ENCODE measurements around the gene E2F3. TPM values are rescaled to one million over a fixed set of nuclear protein-coding genes. Genes with fewer than 3 reads are reported as not detected.
"Not testable (repeated sequence)": the region's sequence is repeated elsewhere in the genome, so short reads cannot be mapped to it uniquely, and the experiment has no call there.

E2F3 gene
- total RNA-seq, 2 experiments from 2014 or later: 29.7 to 30.4 TPM

DNA sequence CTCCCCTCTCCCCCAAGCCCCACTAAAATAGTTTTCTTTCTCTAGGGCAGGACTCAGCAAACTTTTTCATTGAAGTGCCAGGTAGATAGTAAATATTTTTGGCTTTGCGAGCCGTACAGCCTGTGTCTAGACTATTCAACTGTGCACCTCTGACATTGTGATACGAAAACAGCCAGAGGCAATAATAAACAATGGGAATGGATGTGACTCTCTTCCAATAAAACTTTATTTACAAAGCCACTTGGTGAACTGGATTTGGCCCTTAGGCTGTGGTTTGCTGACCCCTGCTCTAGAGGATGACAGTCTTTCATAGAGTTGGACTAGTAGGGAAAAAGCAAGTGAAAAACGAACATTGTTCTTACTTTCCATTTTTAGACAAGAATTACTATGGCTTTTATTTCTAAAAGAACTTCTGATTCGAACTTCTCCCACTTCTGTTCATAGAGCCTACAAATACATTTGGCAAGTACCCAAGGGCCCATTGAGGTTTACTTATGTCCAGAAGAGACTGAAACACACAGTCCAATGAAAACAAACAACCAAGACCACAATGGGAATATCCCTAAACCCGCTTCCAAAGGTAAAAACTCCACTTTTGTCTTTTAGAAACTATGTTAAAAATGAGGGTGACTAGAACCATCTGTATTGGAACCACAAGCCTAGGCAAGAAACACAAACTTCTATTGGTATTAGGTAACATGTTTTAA lies 86.1 kb downstream of the E2F3 start:
- CTCF ChIA-PET: no interaction called here
- POLR2A ChIA-PET: no interaction called here

DNA sequence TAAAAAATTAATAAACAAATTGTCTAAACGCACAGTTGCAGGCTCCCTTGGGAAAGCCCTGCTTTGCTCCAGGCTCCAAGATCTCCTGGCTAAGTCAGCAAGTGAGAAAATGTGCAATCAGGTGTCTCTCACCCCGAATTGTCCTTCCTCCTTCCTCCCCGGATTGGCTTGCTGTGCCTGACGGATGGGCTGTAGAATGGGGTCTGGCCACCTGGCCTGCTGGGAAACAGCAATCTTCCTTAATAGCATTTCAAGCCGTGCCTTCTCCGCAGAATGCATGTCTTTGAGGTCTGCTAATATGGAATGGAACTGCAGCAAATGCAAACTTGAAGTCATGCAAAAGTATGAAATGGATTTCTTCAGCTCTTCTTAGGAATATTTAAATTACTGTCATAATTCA lies 88.9 kb downstream of the E2F3 start:
- POLR2A ChIA-PET: no interaction called here
- CTCF ChIA-PET: no interaction called here

GRCh38 chr6:20492099-20492498 lies 90.4 kb downstream of the E2F3 start:
- CTCF ChIA-PET: no interaction called here
- POLR2A ChIA-PET: no interaction called here

GRCh38 chr6:20497216-20498040 lies 95.7 kb downstream of the E2F3 start:
- ChIA-PET POLR2A (no interaction called here), CTCF (no interaction called here)

GRCh38 chr6:20498041-20498385 lies 96.3 kb downstream of the E2F3 start:
- POLR2A ChIA-PET: no interaction called here
- CTCF ChIA-PET: no interaction called here

GRCh38 chr6:20509212-20509611 lies 107.5 kb downstream of the E2F3 start:
- POLR2A ChIA-PET: no interaction called here
- CTCF ChIA-PET: no interaction called here

GRCh38 chr6:20511852-20512251 lies 110.2 kb downstream of the E2F3 start:
- ChIA-PET CTCF (interaction anchor here (0.6 to 1.2 kb wide), 2 partner anchors 81 to 107 kb away, joined by 3 to 4 read pairs; no protein-coding TSS in a partner anchor), POLR2A (no interaction called here)

GRCh38 chr6:20525208-20525607 lies 123.5 kb downstream of the E2F3 start:
- CTCF ChIA-PET, POLR2A ChIA-PET: not testable (repeated sequence)

- POLR2A ChIA-PET: interaction anchor here (1.3 kb wide), 1 partner anchor 124 kb away, joined by 12 read pairs; no protein-coding TSS in a partner anchor
- CTCF ChIA-PET: interaction anchor here (0.7 to 2.7 kb wide), 5 partner anchors 112 to 240 kb away, joined by 3 to 8 read pairs (median 6); no protein-coding TSS in a partner anchor
Observed at GRCh38 chr6:20529086-20529448, 127.4 kb downstream of the E2F3 start.

- ChIA-PET POLR2A (no interaction called here), CTCF (interaction anchor here (0.7 to 1.3 kb wide), 3 partner anchors 168 to 406 kb away, joined by 3 to 4 read pairs (median 3); no protein-coding TSS in a partner anchor)
Observed at GRCh38 chr6:20532881-20533280, 131.2 kb downstream of the E2F3 start.

DNA sequence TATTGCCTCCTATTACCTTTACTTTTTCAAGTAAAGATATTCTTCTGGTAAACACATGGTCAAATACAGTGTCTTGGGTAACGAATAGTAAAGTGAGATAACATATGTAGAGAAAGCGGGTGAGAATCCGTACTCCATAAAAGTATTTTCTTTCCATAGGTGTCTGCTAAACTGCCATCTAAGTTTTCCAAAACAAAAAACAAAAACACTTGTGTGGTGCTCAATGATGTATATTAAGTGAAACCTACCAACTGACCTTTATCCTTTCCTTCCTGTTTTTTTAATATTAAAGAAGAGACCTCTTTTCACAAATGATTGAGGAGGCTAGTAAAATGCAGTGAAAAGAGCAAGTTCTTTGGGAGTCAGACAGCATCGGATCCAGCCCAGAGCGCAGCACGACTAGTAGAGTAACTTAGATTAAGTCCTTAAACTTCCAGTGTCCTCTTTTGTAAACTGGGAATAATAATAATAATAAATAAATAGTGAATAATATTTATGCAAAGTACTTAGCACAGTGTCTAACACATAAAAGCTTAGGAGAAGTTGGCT lies 132.1 kb downstream of the E2F3 start:
- CTCF ChIA-PET: interaction anchor here (0.7 to 1.3 kb wide), 3 partner anchors 130 to 445 kb away, joined by 3 to 9 read pairs (median 4); no protein-coding TSS in a partner anchor

GRCh38 chr6:20534295-20535262 lies 132.9 kb downstream of the E2F3 start, which contains the start of gene CDKAL1:
Gene CDKAL1 (plus strand): TSS chr6:20534457. CDS start chr6:20546351, 11,894 bp downstream.
- POLR2A ChIA-PET: no interaction called here
- CTCF ChIA-PET: interaction anchor here (1.1 kb wide), 1 partner anchor 130 kb away, joined by 9 read pairs; no protein-coding TSS in a partner anchor

More for the DNA sequence above, 132.1 kb downstream of the E2F3 start:
- POLR2A ChIA-PET: no interaction called here

DNA sequence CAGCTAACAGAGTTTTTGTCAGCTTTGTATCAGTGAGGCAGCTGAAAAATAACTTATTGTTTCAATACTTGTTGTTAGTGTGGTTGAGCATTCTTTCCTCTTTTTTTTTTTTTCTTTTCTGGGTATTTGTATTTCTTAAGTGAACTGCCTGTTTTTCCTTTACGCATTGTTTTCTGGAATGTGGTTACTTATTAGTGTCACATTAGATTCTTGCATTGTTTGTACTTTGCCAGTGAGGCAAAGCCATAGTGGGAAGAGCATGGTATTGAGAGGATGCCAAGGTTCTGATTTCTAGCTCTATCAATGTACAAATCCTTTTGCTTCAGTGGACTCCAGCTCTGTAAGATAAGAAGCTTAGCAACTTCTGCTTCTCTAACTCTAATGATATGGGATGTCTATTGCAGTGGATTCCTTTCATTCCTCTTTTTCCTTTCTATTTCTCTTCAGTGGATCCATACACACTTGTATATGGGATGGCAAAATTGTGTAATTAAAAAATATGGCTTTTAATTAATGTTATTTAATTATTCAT lies 136.5 kb downstream of the E2F3 start:
- POLR2A ChIA-PET: no interaction called here
- CTCF ChIA-PET: interaction anchor here (0.7 kb wide), 1 partner anchor 201 kb away, joined by 3 read pairs; no protein-coding TSS in a partner anchor

DNA sequence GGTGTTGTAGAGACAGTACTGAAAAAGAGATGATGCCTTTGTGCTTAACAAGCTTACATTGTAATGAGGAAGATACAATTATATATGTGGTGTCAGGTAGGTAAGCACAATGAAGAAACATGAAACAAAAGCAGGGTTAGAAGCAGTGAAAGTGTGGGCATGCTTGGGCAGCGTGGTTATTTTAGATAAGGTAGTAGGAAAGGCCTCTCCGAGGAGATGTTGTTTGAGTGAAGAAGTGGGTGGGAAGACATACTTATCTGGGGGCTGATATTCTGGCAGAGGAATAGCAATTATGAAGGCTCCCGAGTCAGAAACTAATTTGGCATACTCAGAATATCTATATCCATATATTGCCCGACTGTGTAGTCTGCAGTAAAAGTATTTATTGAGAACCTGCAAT lies 137.2 kb downstream of the E2F3 start:
- CTCF ChIA-PET: no interaction called here
- POLR2A ChIA-PET: no interaction called here

GRCh38 chr6:20539387-20539786 lies 137.7 kb downstream of the E2F3 start:
- POLR2A ChIA-PET: no interaction called here
- CTCF ChIA-PET: no interaction called here

- POLR2A ChIA-PET: no interaction called here
- CTCF ChIA-PET: no interaction called here
Observed at GRCh38 chr6:20540683-20541082, 139.0 kb downstream of the E2F3 start.

GRCh38 chr6:20541382-20541781 lies 139.7 kb downstream of the E2F3 start:
- POLR2A ChIA-PET: interaction anchor here (0.6 to 0.7 kb wide), 2 partner anchors 244 to 588 kb away, joined by 3 to 10 read pairs; no protein-coding TSS in a partner anchor
- CTCF ChIA-PET: interaction anchor here (0.7 kb wide), 1 partner anchor 650 kb away, joined by 3 read pairs; no protein-coding TSS in a partner anchor

- CTCF ChIA-PET: no interaction called here
- POLR2A ChIA-PET: interaction anchor here (0.6 kb wide), 1 partner anchor 341 kb away, joined by 5 read pairs; no protein-coding TSS in a partner anchor
Observed at GRCh38 chr6:20542927-20543602, 141.4 kb downstream of the E2F3 start.

Measured in activated CD8-positive, alpha-beta memory T cell treated with anti-CD3 and anti-CD28 coated beads for 36 hours (primary cell).